Gastroesophageal sphincter (tissue), 3 donors: ENCODE measurements around the gene ATAD5.

Source experiments
- CTCF ChIP-seq, 4 experiments: fragments of 200-600 bp in 2 of 4; fragments of 450-650 bp in 2 of 4; sonication (generic) in 1 of 4; IDR thresholded peaks; one replicate each; pipeline ENCODE4 v1.5.1; 2017 to 2019; ENCODE audit warnings: antibody characterized with exemption in 4 of 4, mild to moderate bottlenecking in 2 of 4, moderate library complexity in 2 of 4
- POLR2A ChIP-seq, 2 donors: fragments of 450-650 bp; IDR thresholded peaks; one replicate each; pipeline ENCODE4 v1.6.1; 2017; ENCODE audit warnings: antibody characterized with exemption in 2 of 2, mild to moderate bottlenecking in 2 of 2, moderate library complexity in 1 of 2
- POLR2AphosphoS5 ChIP-seq: sonication (generic); formaldehyde crosslinking; IDR thresholded peaks from one replicate; pipeline ENCODE4 v1.6.1; 2017; ENCODE audit warnings: antibody characterized with exemption

GRCh38 chr17:30927756-30928155 lies 96.0 kb downstream of the ATAD5 start:
- no peak for TF ChIP-seq CTCF (IDR thresholded peaks at IDR 0.05)
- TF ChIP-seq POLR2A (IDR thresholded peaks at IDR 0.05), result no peak
- TF ChIP-seq POLR2AphosphoS5, result no peak
